H9 (cell line): Measurements from ENCODE around the gene FAM237A. TPM values are rescaled to one million over a fixed set of nuclear protein-coding genes. Genes with fewer than 3 reads are reported as not detected.
A peak's percentile ranks its signal among the peaks of the same experiment; 100 is the strongest.

Experiments
- DNase-seq: peaks from one replicate; pipeline ENCODE4 v3.0.0-alpha.2; 2017
- H2AFZ ChIP-seq: one replicate; pipeline ENCODE4 v1.6.1; 2013; ENCODE audit warnings: mild to moderate bottlenecking, low read length, control low read depth, moderate library complexity
- H2AK5ac ChIP-seq: 2 replicates; pipeline ENCODE4 v1.6.1; 2013; ENCODE audit warnings: low read length, control low read depth, mixed read lengths; ENCODE audit not compliant: insufficient read length
- H2BK120ac ChIP-seq: one replicate; pipeline ENCODE4 v1.6.1; 2013; ENCODE audit warnings: low read depth, mild to moderate bottlenecking, low read length, control low read depth, inconsistent platforms; ENCODE audit not compliant: poor library complexity, severe bottlenecking
- H2BK12ac ChIP-seq: 2 replicates; pipeline ENCODE4 v1.6.1; 2013; ENCODE audit warnings: low read length, control low read depth, mixed read lengths, low read depth; ENCODE audit not compliant: insufficient read length
- H2BK15ac ChIP-seq: 2 replicates; pipeline ENCODE4 v1.6.1; 2013; ENCODE audit warnings: low read depth, low read length, control low read depth
- H2BK20ac ChIP-seq: one replicate; pipeline ENCODE4 v1.6.1; 2013; ENCODE audit warnings: low read depth, mild to moderate bottlenecking, low read length, control low read depth, inconsistent platforms; ENCODE audit not compliant: poor library complexity, severe bottlenecking
- H2BK5ac ChIP-seq: 2 replicates; pipeline ENCODE4 v1.6.1; 2013; ENCODE audit warnings: low read length, control low read depth, mixed read lengths; ENCODE audit not compliant: insufficient read length
- H3K14ac ChIP-seq: 2 replicates; pipeline ENCODE4 v1.6.1; 2013; ENCODE audit warnings: low read length, control low read depth; ENCODE audit not compliant: insufficient read depth
- H3K18ac ChIP-seq: 2 replicates; pipeline ENCODE4 v1.6.1; 2013; ENCODE audit warnings: low read depth, mild to moderate bottlenecking, mixed read lengths, low read length, control low read depth; ENCODE audit not compliant: insufficient read length
- H3K23ac ChIP-seq: 2 replicates; pipeline ENCODE4 v1.6.1; 2013; ENCODE audit warnings: low read length, control low read depth, mixed read lengths, low read depth; ENCODE audit not compliant: insufficient read length
- H3K23me2 ChIP-seq: 2 replicates; pipeline ENCODE4 v1.6.1; 2013; ENCODE audit warnings: low read depth, mild to moderate bottlenecking, mixed read lengths, low read length, control low read depth; ENCODE audit not compliant: insufficient read length, poor library complexity, severe bottlenecking
- H3K27ac ChIP-seq: 2 replicates; pipeline ENCODE4 v1.5.1; 2013; ENCODE audit warnings: low read length, control low read depth, mixed read lengths, low read depth; ENCODE audit not compliant: insufficient read length
- H3K27me3 ChIP-seq: 2 replicates; pipeline ENCODE4 v1.6.1; 2013; ENCODE audit warnings: low read length, control low read depth, inconsistent platforms; ENCODE audit not compliant: insufficient read depth
- H3K4ac ChIP-seq: 2 replicates; pipeline ENCODE4 v1.6.1; 2013; ENCODE audit warnings: low read depth, mild to moderate bottlenecking, control low read depth, inconsistent platforms, low read length, moderate library complexity
- H3K4me1 ChIP-seq: 2 replicates; pipeline ENCODE4 v1.6.1; 2013; ENCODE audit warnings: low read length, control low read depth, inconsistent platforms; ENCODE audit not compliant: insufficient read depth
- H3K4me2 ChIP-seq: 2 replicates; pipeline ENCODE4 v1.6.1; 2013; ENCODE audit warnings: low read length, control low read depth, mixed read lengths; ENCODE audit not compliant: insufficient read length, insufficient read depth
- H3K56ac ChIP-seq: 2 replicates; pipeline ENCODE4 v1.6.1; 2013; ENCODE audit warnings: low read depth, mild to moderate bottlenecking, mixed read lengths, low read length, control low read depth; ENCODE audit not compliant: insufficient read length
- H3K79me1 ChIP-seq: 2 replicates; pipeline ENCODE4 v1.6.1; 2013; ENCODE audit warnings: low read depth, mild to moderate bottlenecking, moderate library complexity, low read length, control low read depth, inconsistent platforms; ENCODE audit not compliant: insufficient read depth, poor library complexity, severe bottlenecking
- H3K79me2 ChIP-seq: 2 replicates; pipeline ENCODE4 v1.6.1; 2013; ENCODE audit warnings: low read length, control low read depth, inconsistent platforms; ENCODE audit not compliant: insufficient read depth
- H3K9ac ChIP-seq: 2 replicates; pipeline ENCODE4 v1.6.1; 2013; ENCODE audit warnings: low read length, control low read depth, mixed read lengths; ENCODE audit not compliant: insufficient read length; ENCODE audit errors: extremely low read depth
- H3K9me3 ChIP-seq: one replicate; pipeline ENCODE4 v1.6.1; 2013; ENCODE audit warnings: low read depth, low read length, inconsistent platforms; ENCODE audit not compliant: control insufficient read depth
- H3T11ph ChIP-seq: one replicate; pipeline ENCODE4 v1.6.1; 2013; ENCODE audit warnings: mild to moderate bottlenecking, low read length, control low read depth, inconsistent platforms
- H4K20me1 ChIP-seq: one replicate; pipeline ENCODE4 v1.6.1; 2013; ENCODE audit not compliant: control insufficient read depth, insufficient read length, insufficient read depth
- H4K5ac ChIP-seq: 2 replicates; pipeline ENCODE4 v1.6.1; 2013; ENCODE audit warnings: low read depth, mild to moderate bottlenecking, mixed read lengths, low read length, control low read depth; ENCODE audit not compliant: insufficient read length
- H4K8ac ChIP-seq: replicated peaks from 2 replicates; pipeline ENCODE4 v1.6.1; 2013; ENCODE audit warnings: low read length, control low read depth, mixed read lengths, low read depth; ENCODE audit not compliant: insufficient read length
- H4K91ac ChIP-seq: 2 replicates; pipeline ENCODE4 v1.6.1; 2013; ENCODE audit warnings: low read depth, mild to moderate bottlenecking, moderate library complexity, mixed read lengths, low read length, control low read depth; ENCODE audit not compliant: insufficient read length
- H3K27ac Mint-ChIP-seq, 3 experiments: 2 replicates in 2 of 3; 3 replicates in 1 of 3; pipeline ENCODE4 v1.8.0; 2020 to 2021; ENCODE audit warnings: mixed read lengths in 3 of 3, mild to moderate bottlenecking in 1 of 3, moderate library complexity in 1 of 3
- H3K27me3 Mint-ChIP-seq: 2 replicates; pipeline ENCODE4 v1.8.0; 2021; ENCODE audit warnings: low read depth, mild to moderate bottlenecking, moderate library complexity, mixed read lengths
- H3K36me3 Mint-ChIP-seq, 3 experiments: 2 replicates in 2 of 3; 3 replicates in 1 of 3; pipeline ENCODE4 v1.8.0; 2020 to 2021; ENCODE audit warnings: low read depth in 3 of 3, mixed read lengths in 3 of 3; ENCODE audit not compliant: insufficient read depth in 1 of 3
- H3K4me1 Mint-ChIP-seq, 2 experiments: 2 replicates each; pipeline ENCODE4 v1.8.0; 2020; ENCODE audit warnings: mixed read lengths in 2 of 2
- H3K4me3 Mint-ChIP-seq, 2 experiments: 2 replicates in 1 of 2; 3 replicates in 1 of 2; pipeline ENCODE4 v1.8.0; 2020 to 2021; ENCODE audit warnings: mild to moderate bottlenecking in 2 of 2, mixed read lengths in 2 of 2, moderate library complexity in 1 of 2
- H3K9me3 Mint-ChIP-seq, 2 experiments: 2 replicates in 1 of 2; 3 replicates in 1 of 2; pipeline ENCODE4 v1.8.0; 2020; ENCODE audit warnings: mild to moderate bottlenecking in 2 of 2, mixed read lengths in 2 of 2, moderate library complexity in 1 of 2
- whole genome bisulfite sequencing: extraction: QIAGEN DNeasy Blood & Tissue Kit; methylation state at CpG from one replicate; pipeline ENCODE4 v1.1.7; 2013; ENCODE audit warnings: missing lambda C conversion rate, low lambda C conversion rate, mixed read lengths; ENCODE audit not compliant: insufficient read length; ENCODE audit errors: extremely low coverage; 5-methylcytosine and 5-hydroxymethylcytosine counted together
- long read RNA-seq: library from polyadenylated mRNA; unstranded; transcript quantifications from one replicate; pipeline ENCODE4 v2.0.0, GENCODE V29; 2020
- total RNA-seq: library from RNA; stranded (reverse); gene quantifications from 2 replicates; pipeline ENCODE4 v1.2.1, GENCODE V29; 2021
- TF ChIP-seq, protein P1 (sequence below): fragments of 200-600 bp; sonication (generic); conservative IDR thresholded peaks from 3 replicates; pipeline ENCODE4 v1.8.0; 2021; ENCODE audit warnings: antibody characterized with exemption, mild to moderate bottlenecking

Gene FAM237A
- total RNA-seq: not detected in 2 replicates
- long read RNA-seq: 0 reads

DNA sequence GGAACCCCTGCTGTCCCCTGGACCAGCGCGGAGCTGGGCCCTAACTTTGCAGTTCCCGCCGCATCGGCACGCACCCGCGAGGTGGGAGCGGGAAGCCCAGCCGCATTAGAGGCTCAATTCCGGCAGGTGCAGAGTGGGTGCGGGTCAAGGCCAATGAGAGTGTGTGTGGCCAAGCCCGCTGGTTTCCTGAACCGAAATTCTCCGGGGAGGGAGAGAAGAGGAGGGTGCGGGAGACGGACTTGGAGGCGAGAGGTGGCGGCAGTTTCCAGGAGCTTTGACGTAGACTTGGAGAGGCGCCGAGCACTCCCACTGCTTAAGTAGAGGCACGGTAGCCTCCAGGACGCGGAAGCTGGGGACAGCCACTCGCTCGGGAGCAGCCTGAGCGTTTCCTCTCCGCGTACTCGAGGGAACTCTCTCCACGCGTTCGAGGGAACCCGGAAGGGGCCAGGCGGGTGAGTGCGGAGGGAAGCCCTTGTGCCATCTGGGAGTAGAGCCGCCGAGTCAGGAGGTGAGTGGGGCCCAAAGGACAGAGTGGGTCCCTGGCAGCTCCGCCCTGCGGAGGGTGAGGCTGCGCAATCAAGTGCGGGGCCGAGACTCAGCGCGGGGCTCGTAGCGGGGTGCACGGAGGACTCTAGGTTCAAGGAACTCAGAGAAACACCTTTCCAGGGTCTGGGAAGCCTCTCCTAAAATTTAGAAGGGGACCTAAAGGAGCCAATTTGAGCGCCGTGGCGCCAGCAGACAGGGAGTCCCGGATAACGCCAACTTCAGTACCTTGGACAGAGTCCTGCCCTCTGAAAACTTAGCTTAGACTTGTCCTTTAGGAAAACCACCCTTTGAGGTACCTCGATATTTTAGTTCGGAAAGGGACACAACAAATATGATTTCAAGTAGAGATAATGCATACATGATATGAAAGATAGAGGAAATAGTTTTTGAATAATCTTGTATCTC, at the start of gene FAM237A:
TSS of gene FAM237A (plus strand) at position 413 of the 951 bp plus-strand sequence. CDS start 1,750 bp downstream, outside the sequence.
- peaks cover 19% of the 10 kb centered on the region for H3K27me3 Mint-ChIP-seq
- Histone ChIP-seq H3K23ac (no peak within 1 kb of the TSS), H3K14ac (no peak within 1 kb of the TSS; the same call in 1 of the 2 replicates), H2BK120ac (no peak within 1 kb of the TSS), H3K27me3 (peaks cover 19% of the 10 kb centered on the region; the same call in 1 of the 2 replicates), H2BK12ac (no peak within 1 kb of the TSS), H2BK5ac (no peak within 1 kb of the TSS), H3K9ac (no peak within 1 kb of the TSS), H3K4me1 (no peaks in the 10 kb centered on the region), H4K8ac (no peak within 1 kb of the TSS), H2AFZ (no peak within 1 kb of the TSS), H4K91ac (no peak within 1 kb of the TSS), H3T11ph (no peak within 1 kb of the TSS), H4K20me1 (no peaks in the 10 kb centered on the region), H3K4me2 (peak within 1 kb of the TSS; percentile 90), H3K18ac (no peak within 1 kb of the TSS), H3K56ac (no peak within 1 kb of the TSS), H3K4ac (no peak within 1 kb of the TSS), H3K79me1 (no peaks in the 10 kb centered on the region), H4K5ac (no peak within 1 kb of the TSS), H2BK20ac (no peak within 1 kb of the TSS), H2BK15ac (no peak within 1 kb of the TSS; the same call in 1 of the 2 replicates), H2AK5ac (no peak within 1 kb of the TSS), H3K9me3 (no peaks in the 10 kb centered on the region), H3K27ac (no peak within 1 kb of the TSS), H3K23me2 (peaks cover 9% of the 10 kb centered on the region), H3K79me2 (no peaks in the 10 kb centered on the region)
- DNase-seq: peak; percentile 61
- TF ChIP-seq, protein P1, sequence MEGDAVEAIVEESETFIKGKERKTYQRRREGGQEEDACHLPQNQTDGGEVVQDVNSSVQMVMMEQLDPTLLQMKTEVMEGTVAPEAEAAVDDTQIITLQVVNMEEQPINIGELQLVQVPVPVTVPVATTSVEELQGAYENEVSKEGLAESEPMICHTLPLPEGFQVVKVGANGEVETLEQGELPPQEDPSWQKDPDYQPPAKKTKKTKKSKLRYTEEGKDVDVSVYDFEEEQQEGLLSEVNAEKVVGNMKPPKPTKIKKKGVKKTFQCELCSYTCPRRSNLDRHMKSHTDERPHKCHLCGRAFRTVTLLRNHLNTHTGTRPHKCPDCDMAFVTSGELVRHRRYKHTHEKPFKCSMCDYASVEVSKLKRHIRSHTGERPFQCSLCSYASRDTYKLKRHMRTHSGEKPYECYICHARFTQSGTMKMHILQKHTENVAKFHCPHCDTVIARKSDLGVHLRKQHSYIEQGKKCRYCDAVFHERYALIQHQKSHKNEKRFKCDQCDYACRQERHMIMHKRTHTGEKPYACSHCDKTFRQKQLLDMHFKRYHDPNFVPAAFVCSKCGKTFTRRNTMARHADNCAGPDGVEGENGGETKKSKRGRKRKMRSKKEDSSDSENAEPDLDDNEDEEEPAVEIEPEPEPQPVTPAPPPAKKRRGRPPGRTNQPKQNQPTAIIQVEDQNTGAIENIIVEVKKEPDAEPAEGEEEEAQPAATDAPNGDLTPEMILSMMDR: no peak
- peak within 1 kb of the TSS in 1 of 3 experiments; percentile 18; a peak in 1 of 7 replicates for H3K27ac Mint-ChIP-seq
- H3K9me3 Mint-ChIP-seq: no peaks in the 10 kb centered on the region
- no peaks in the 10 kb centered on the region for H3K36me3 Mint-ChIP-seq
- H3K4me3 Mint-ChIP-seq: peak within 1 kb of the TSS; percentile 71 to 88
- peaks cover 0 to 9% of the 10 kb centered on the region in 2 experiments; a peak in 3 of 4 replicates for H3K4me1 Mint-ChIP-seq
- no CpG with 5 or more reads among the region's 56 CpGs for whole genome bisulfite sequencing
